ENCODE results near the gene POU1F1.
"Not testable (repeated sequence)": the region's sequence is repeated elsewhere in the genome, so short reads cannot be mapped to it uniquely, and the experiment has no call there.

Gene POU1F1

DNA sequence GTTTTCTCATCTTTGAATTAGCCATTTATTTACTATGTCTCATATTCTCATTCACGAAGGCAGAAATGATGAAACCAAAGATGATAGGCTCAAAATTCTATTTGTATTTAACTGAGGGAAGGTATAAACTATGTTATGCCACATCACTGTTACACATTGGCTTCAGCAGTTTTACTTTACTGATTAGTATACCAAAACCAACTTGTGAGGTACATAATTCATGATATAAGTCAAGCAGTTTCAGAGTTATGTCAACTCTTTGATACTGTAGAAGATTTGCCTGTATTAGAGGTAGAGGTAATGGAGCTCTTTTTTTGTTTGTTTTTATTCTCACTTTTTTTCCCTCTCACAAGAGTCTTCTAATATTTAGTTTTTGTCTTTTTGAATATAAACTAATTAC lies 26.4 kb downstream of the POU1F1 start:
- no peak for DNase-seq (ENCODE audit: low read depth)

- DNase-seq (ENCODE audit: low read depth), result no peak
Measured at GRCh38 chr3:87248831-87249230, 27.6 kb downstream of the POU1F1 start.

DNA sequence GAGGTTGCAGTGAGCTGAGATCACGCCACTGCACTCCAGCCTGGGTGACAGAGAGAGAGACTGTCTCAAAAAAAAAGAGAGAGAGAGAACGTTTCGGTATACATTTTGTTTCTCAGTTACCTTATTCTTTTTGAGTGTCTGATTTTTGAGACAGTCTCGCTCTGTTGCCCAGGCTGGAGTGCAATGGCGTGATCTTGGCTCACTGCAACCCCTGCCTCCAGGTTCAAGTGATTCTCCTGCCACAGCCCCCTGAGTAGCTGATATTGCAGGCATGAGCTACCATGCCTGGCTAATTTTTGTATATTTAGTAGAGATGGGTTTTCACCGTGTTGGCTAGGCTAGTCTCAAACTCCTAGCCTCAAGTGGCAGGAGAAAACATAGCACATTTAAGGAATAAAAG lies 28.2 kb downstream of the POU1F1 start:
- not testable (repeated sequence) for DNase-seq (ENCODE audit: low read depth)

GRCh38 chr3:87247430-87247773 lies 29.0 kb downstream of the POU1F1 start:
- DNase-seq (ENCODE audit: low read depth), result no peak

GRCh38 chr3:87246662-87247429 lies 29.5 kb downstream of the POU1F1 start:
- DNase-seq (ENCODE audit: low read depth), result no peak

DNA sequence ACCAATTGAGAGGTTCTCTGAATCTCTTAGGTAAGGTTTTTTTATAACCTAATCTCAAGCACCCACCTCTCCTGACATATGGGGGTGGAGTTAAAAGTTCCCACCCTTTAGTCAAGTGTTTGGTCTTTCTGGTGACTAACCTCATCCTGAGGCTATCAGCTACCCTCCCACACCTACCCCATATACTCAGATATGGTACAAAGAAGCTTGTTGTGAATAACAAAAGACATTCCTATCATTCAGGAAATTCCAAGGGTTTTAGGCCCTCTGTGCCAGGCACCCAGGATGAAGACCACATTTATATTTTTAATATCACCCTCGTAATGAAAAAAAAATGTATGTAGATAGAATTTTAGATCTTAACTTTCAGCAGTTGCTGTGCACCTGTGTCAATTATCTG lies 40.3 kb downstream of the POU1F1 start:
- no peak for DNase-seq (ENCODE audit: low read depth)

- no peak for DNase-seq (ENCODE audit: low read depth)
Measured at GRCh38 chr3:87233805-87234204, 42.6 kb downstream of the POU1F1 start.

GRCh38 chr3:87229113-87229512 lies 47.3 kb downstream of the POU1F1 start:
- DNase-seq (ENCODE audit: low read depth), result no peak

- DNase-seq (ENCODE audit: low read depth), result no peak
Measured at GRCh38 chr3:87228316-87228715, 48.1 kb downstream of the POU1F1 start.

DNA sequence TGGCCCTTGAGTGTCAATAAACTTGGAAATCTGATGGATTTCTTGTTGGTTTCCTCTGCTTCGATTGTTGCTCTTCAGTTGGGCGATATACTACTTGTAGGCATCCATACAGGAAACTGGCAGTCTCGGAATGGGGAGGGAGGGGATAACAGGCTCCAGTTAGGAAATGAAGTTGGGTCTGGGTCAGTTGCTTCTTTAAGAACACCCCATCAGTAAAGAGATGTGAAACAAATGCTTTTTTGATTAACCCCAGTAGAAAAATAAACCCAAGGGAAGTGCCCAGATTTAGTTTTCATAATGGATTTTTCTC lies 48.6 kb downstream of the POU1F1 start:
- DNase-seq (ENCODE audit: low read depth), result no peak

GRCh38 chr3:87227104-87227834 lies 49.1 kb downstream of the POU1F1 start, which contains the start of gene CHMP2B:
TSS of gene CHMP2B (plus strand) at chr3:87227309. CDS start at chr3:87227523, 214 bp downstream.
- peak; percentile 82 for DNase-seq (ENCODE audit: low read depth)

- no peak for DNase-seq (ENCODE audit: low read depth)
Measured at GRCh38 chr3:87225659-87226058, 50.7 kb downstream of the POU1F1 start.

DNA sequence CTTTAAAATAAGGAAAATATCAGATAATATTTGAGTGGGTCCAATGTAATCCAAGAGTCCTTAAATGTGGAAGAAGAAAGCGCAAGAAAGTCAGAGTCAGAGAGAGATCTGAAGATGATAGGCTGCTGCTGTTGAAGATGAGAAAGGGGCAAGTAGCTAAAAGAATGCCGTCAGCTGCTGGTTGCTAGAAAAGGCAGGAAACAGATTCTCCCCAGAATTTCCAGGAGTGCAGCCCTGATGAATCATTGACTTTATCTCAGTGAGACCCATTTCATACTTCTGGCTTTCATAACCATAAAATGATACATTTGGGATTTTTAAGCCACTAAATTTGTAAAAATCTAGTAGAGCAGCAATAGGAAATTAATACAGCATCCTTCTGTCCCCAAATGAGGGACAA lies 56.8 kb downstream of the POU1F1 start:
- DNase-seq (ENCODE audit: low read depth), result no peak

DNA sequence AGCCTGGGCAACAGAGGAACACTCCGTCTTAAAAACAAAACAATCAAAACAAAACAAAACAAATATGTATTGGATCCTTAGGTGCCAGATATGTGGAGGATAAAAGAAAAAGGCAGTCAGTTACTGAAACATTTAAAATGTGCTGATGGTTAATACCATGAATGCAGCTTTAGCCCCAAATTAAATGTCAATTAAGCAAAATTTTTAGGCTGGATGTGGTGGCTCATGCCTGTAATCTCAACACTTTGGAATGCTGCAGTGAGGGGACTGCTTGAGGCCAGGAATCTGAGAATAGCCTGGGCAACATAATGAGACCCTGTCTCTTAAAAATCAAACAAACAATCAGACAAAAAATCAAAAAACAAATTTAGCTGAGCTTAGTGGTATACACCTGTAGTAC lies 57.8 kb downstream of the POU1F1 start:
- DNase-seq (ENCODE audit: low read depth), result no peak
